ENCODE data around the gene CEP170B. TPM values are rescaled to one million over a fixed set of nuclear protein-coding genes. Genes with fewer than 3 reads are reported as not detected.

Gene CEP170B
- total and polyA plus RNA-seq, 2 donors (not counting 1 experiment from before 2014, with no cell fraction given), result 0.16 to 0.59 TPM

- no peak overlapping the region for H3K9ac ChIP-seq (ENCODE audit: low read length)
These were observed 27.7 kb downstream of the CEP170B start for GRCh38 chr14:104892531-104893434.

More at GRCh38 chr14:104892531-104893434, 27.7 kb downstream of the CEP170B start:
- H3K36me3 ChIP-seq (replicated peaks in 1 of 2; ENCODE audit: control extremely low read depth in 1 of 2, control insufficient read depth in 1 of 2, extremely low read depth in 1 of 2, insufficient read depth in 2 of 2, low read length in 1 of 2), result no peaks in the 10 kb centered on the region
- H4K20me1 ChIP-seq (ENCODE audit: control insufficient read depth, insufficient read depth, low read length, poor library complexity, severe bottlenecking), result no peaks in the 10 kb centered on the region
- ATAC-seq (ENCODE audit: low read depth) (no peak), DNase-seq (peak; percentile 7)
- H3K4me2 ChIP-seq (replicated peaks; ENCODE audit: low read depth, low read length, poor library complexity, severe bottlenecking), result no peak overlapping the region
- H3K27me3 ChIP-seq (replicated peaks in 1 of 4; ENCODE audit: control extremely low read depth in 1 of 4, control insufficient read depth in 3 of 4, insufficient read depth in 4 of 4, low read length in 3 of 4), result no peaks in the 10 kb centered on the region
- Mint-ChIP-seq H3K27me3 (peaks cover 5% of the 10 kb centered on the region), H3K4me3 (no peak overlapping the region), H3K4me1 (peaks cover 4% of the 10 kb centered on the region), H3K27ac (no peak overlapping the region), H3K9me3 (ENCODE audit: insufficient read depth) (no peaks in the 10 kb centered on the region)
- H3K27ac ChIP-seq (ENCODE audit: low read length in 2 of 2), result no peak overlapping the region
- TF ChIP-seq EZH2 (IDR thresholded peaks at IDR 0.05; ENCODE audit: borderline replicate concordance, insufficient read depth, low read depth, low read length, poor library complexity, severe bottlenecking), result no peak
- TF ChIP-seq CTCF (IDR thresholded peaks at IDR 0.05), result no peak
- 73% methylated on average over 31 of the region's 31 CpGs for WGBS (ENCODE audit: insufficient coverage)
- H3K4me1 ChIP-seq (ENCODE audit: control insufficient read depth in 2 of 2, insufficient read depth in 2 of 2, low read length in 2 of 2), result peaks cover 0 to 5% of the 10 kb centered on the region in 2 donors
- no peaks in the 10 kb centered on the region for H3K79me2 ChIP-seq (ENCODE audit: control insufficient read depth, insufficient read depth, low read length)
- intact Hi-C loops (cut with micrococcal nuclease), result no loop called here
- H3K9me3 ChIP-seq (ENCODE audit: control extremely low read depth in 1 of 3, control insufficient read depth in 2 of 3, insufficient read depth in 1 of 3, low read length in 2 of 3), result no peaks in the 10 kb centered on the region
- no peak overlapping the region for H3K4me3 ChIP-seq (ENCODE audit: control extremely low read depth in 1 of 5, extremely low read depth in 1 of 5, insufficient read depth in 1 of 5, low read depth in 2 of 5, low read length in 4 of 5)
- POLR2A ChIA-PET, result no interaction called here
- H2AFZ ChIP-seq (ENCODE audit: insufficient read depth, low read depth, low read length, poor library complexity, severe bottlenecking), result no peak overlapping the region
- CTCF ChIA-PET, result interaction anchor here (3.7 kb wide), 1 partner anchor 152 kb away, joined by 30 read pairs; no protein-coding TSS in a partner anchor
